K562 (cell line): ENCODE measurements around the gene PRKCQ. TPM values are rescaled to one million over a fixed set of nuclear protein-coding genes. Genes with fewer than 3 reads are reported as not detected.

Source experiments
- ATAC-seq: fragments of 200-7000 bp; cut with Tn5 transposase; 3 replicates; pipeline ENCODE4 v1.9.1; 2020; ENCODE audit warnings: moderate library complexity
- BruUV-seq: library from RNA; stranded (reverse); fragments of 400-500 nt; replicated peaks from 2 replicates; lab custom pipeline; 2021; lab: Mats Ljungman, UMichigan
- CTCF ChIA-PET: fragments of 300-600 bp; formaldehyde crosslinking; extraction: SDS; loops from one replicate; lab custom pipeline; 2021; ENCODE audit warnings: low intra/inter-chr PET ratio; lab: Yijun Ruan, JAX
- POLR2A ChIA-PET: fragments of 300-600, 350-650 bp; sonication (Branson Sonifier 250); formaldehyde crosslinking; extraction: SDS; loops from one replicate; lab custom pipeline; 2021; ENCODE audit warnings: antibody characterized with exemption, inconsistent platforms; lab: Yijun Ruan, JAX
- DNase-seq, 4 experiments: peaks; one replicate each; pipeline versions ENCODE4 v3.0.0 to v3.0.0-alpha.2; 2011 to 2018; ENCODE audit warnings: low spot score in 3 of 4, mixed read lengths in 3 of 4; ENCODE audit errors: extremely low read depth in 1 of 4
- FAIRE-seq: peaks from 2 replicates; lab custom pipeline; 2011; peaks lifted over from hg19 to GRCh38; lab: Jason Lieb, UNC
- H2AFZ ChIP-seq: 2 replicates; pipeline ENCODE4 v1.6.0; 2011; ENCODE audit warnings: low read depth, low read length, control low read depth, inconsistent platforms
- H3K27ac ChIP-seq: fragments of 200-600 bp; 3 replicates; pipeline ENCODE4 v1.8.0; 2011; ENCODE audit warnings: low read depth, mild to moderate bottlenecking, control low read depth, inconsistent platforms, low read length, moderate library complexity, mixed read lengths; ENCODE audit errors: extremely low read depth
- H3K27me3 ChIP-seq, 2 experiments: fragments of 300-600 bp in 1 of 2; 2 replicates in 1 of 2; 3 replicates in 1 of 2; pipeline versions ENCODE4 v1.6.0 to v1.8.0; 2011; ENCODE audit warnings: inconsistent platforms in 2 of 2, low read length in 2 of 2, mild to moderate bottlenecking in 1 of 2, mixed read lengths in 1 of 2, moderate library complexity in 1 of 2; ENCODE audit not compliant: control insufficient read depth in 2 of 2, insufficient read depth in 2 of 2
- H3K36me3 ChIP-seq: fragments of 300-600 bp; 3 replicates; pipeline ENCODE4 v1.8.0; 2011; ENCODE audit warnings: mild to moderate bottlenecking, low read length, inconsistent platforms; ENCODE audit not compliant: control insufficient read depth, insufficient read depth
- H3K4me1 ChIP-seq, 2 experiments: fragments of 200-600 bp in 1 of 2; replicated peaks in 1 of 2; 2 replicates in 1 of 2; 3 replicates in 1 of 2; pipeline versions ENCODE4 v1.5.1 to v1.8.0; 2011; ENCODE audit warnings: inconsistent platforms in 2 of 2, low read length in 2 of 2, mild to moderate bottlenecking in 1 of 2, mixed read lengths in 1 of 2, moderate library complexity in 1 of 2; ENCODE audit not compliant: control insufficient read depth in 2 of 2, insufficient read depth in 2 of 2
- H3K4me2 ChIP-seq: 2 replicates; pipeline ENCODE4 v1.6.1; 2011; ENCODE audit warnings: low read length, control low read depth, inconsistent platforms, mixed read lengths; ENCODE audit not compliant: insufficient read depth
- H3K4me3 ChIP-seq: fragments of 200-600 bp; sonication (generic), shearing (Covaris generic); 2 replicates; pipeline ENCODE4 v1.5.1; 2016; ENCODE audit warnings: control low read depth, inconsistent platforms
- H3K79me2 ChIP-seq: fragments of 200-600 bp; 3 replicates; pipeline ENCODE4 v1.8.0; 2011; ENCODE audit warnings: low read length, inconsistent platforms; ENCODE audit not compliant: control insufficient read depth, insufficient read depth
- H3K9ac ChIP-seq, 2 experiments: 2 replicates each; pipeline versions ENCODE4 v1.6.0 to v1.6.1; 2011; ENCODE audit warnings: low read depth in 2 of 2, low read length in 2 of 2, control low read depth in 1 of 2, inconsistent platforms in 1 of 2, mild to moderate bottlenecking in 1 of 2, mixed read lengths in 1 of 2; ENCODE audit not compliant: insufficient read depth in 1 of 2
- H3K9me1 ChIP-seq: one replicate; pipeline ENCODE4 v1.6.0; 2011; ENCODE audit warnings: inconsistent platforms, mild to moderate bottlenecking, low read length, moderate library complexity; ENCODE audit not compliant: control insufficient read depth, insufficient read depth
- H3K9me3 ChIP-seq: replicated peaks from 2 replicates; pipeline ENCODE4 v1.5.1; 2011; ENCODE audit warnings: low read depth, low read length, inconsistent platforms; ENCODE audit not compliant: control insufficient read depth, insufficient read depth
- H4K20me1 ChIP-seq: replicated peaks from 2 replicates; pipeline ENCODE4 v1.6.1; 2011; ENCODE audit warnings: low read length, inconsistent platforms, mixed read lengths; ENCODE audit not compliant: control insufficient read depth, insufficient read depth
- FOSL1 ChIP-seq: fragments of 200-800 bp; sonication (Bioruptor generic); conservative IDR thresholded peaks from 2 replicates; pipeline ENCODE4 v1.6.1; 2016; ENCODE audit warnings: missing genetic modification characterization, missing compliant biosample characterization
- GATAD2B ChIP-seq: fragments of 450-650 bp; IDR thresholded peaks from 2 replicates; pipeline ENCODE4 v1.6.1; 2017; ENCODE audit warnings: mild to moderate bottlenecking, borderline replicate concordance
- RFX1 ChIP-seq: fragments of 450-650 bp; IDR thresholded peaks from 2 replicates; pipeline ENCODE4 v1.6.1; 2016; ENCODE audit warnings: mild to moderate bottlenecking, moderate library complexity
- SMARCE1 ChIP-seq: fragments of 450-650 bp; IDR thresholded peaks from 2 replicates; pipeline ENCODE4 v1.7.1; 2016; ENCODE audit warnings: mild to moderate bottlenecking
- WGBS: fragments of 100-300 bp; shearing (Covaris generic); methylation state at CpG from one replicate; pipeline ENCODE4 v1.1.6; 2016; ENCODE audit warnings: low coverage, mixed read lengths; ENCODE audit not compliant: insufficient coverage; ENCODE audit errors: missing lambda C conversion rate; 5-methylcytosine and 5-hydroxymethylcytosine counted together
- in situ Hi-C: fragments of 300-500 bp; cut with MboI; formaldehyde crosslinking; loops from 4 replicates; pipeline ENCODE4 v1.15.0; 2018; ENCODE audit warnings: inconsistent platforms, mixed read lengths
- intact Hi-C: fragments of 100-400 bp; cut with micrococcal nuclease; formaldehyde crosslinking; loops from 2 replicates; pipeline ENCODE4 v1.14.2; 2022
- polyA plus RNA-seq, 8 experiments: library from polyadenylated mRNA; depleted of rRNA in 4 of 8; stranded (reverse) in 5 of 8; unstranded in 3 of 8; fragments of >200 nt; fragmentation: Nextera tagmentation in 2 of 8; fragmentation: Illumina TruSeq in 1 of 8; extraction: Ambion mirVana in 2 of 8; extraction: Trizol in 1 of 8; gene quantifications; 2 replicates each; pipeline versions ENCODE4 v1.2.1 to v1.2.3, GENCODE V29; 2011 to 2014; ENCODE audit warnings: inconsistent platforms in 1 of 8, missing spikeins in 1 of 8
- total RNA-seq, 7 experiments: library from RNA; depleted of rRNA in 6 of 7; stranded (reverse); fragments of >200 nt in 6 of 7; fragmentation: Illumina TruSeq in 2 of 7; extraction: Trizol in 2 of 7; gene quantifications; 2 replicates each; pipeline versions ENCODE4 v1.2.1 to v1.2.3, GENCODE V29; 2011 to 2021; ENCODE audit warnings: low replicate concordance in 1 of 7
- TF ChIP-seq, protein P1 (sequence below), 2 experiments: fragments of 450-650 bp in 1 of 2; sonication (generic) in 1 of 2; formaldehyde crosslinking in 1 of 2; IDR thresholded peaks in 1 of 2; conservative IDR thresholded peaks in 1 of 2; 2 replicates each; pipeline versions ENCODE4 v1.6.1 to v1.8.1; 2016 to 2023; ENCODE audit warnings: mild to moderate bottlenecking in 2 of 2, moderate library complexity in 2 of 2, inconsistent platforms in 1 of 2, missing genetic modification reagents in 1 of 2

The PRKCQ gene
- total and polyA plus RNA-seq, 9 of the 15 experiments (the other 6 are each of a cell fraction or from before 2014, with no cell fraction given) = 4.4 to 23.3 (median 14.6) TPM

DNA sequence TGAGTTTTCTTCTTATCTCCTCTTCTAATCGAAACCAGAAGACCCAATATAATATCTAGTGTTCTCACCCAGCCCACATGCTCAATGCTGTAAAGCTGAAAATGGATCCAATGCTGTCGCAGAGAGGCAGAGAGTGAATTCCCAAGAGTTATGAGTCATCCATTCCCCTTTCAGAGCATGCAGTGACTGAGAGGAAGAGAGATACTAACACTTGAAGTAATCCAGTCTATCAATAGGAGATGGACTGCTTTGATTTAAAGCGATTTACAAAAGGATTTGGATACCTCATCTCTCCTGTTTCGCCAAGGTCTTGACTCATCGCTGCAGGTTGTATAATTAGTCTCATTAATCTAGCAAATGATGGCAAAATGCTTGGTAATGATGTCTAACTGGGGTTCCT is 41.5 kb upstream of the PRKCQ start:
- WGBS = 7% methylated on average over 5 of the region's 5 CpGs
- CTCF ChIA-PET = no interaction called here

DNA sequence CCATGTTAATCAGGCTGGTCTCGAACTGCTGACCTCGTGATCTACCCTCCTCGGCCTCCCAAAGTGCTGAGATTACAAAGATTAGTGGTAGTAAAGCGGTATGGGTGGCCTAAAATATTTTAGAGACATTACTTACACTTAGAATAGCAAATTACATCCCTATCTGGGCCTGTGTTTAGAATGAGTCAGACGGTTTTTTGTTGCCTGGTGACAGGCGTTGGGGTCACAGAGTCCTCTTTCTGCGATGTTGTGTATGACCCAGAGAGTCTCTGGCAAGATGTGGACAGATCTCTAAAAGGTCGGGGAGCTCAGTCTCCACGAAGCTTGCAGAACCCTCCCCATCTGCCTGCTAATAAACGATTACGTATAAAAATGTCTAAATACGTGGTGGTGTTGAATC is 39.6 kb upstream of the PRKCQ start:
- FAIRE-seq = no peak
- DNase-seq = peak in 1 of 4 experiments; percentile 5
- in situ Hi-C loops (no loop called here), intact Hi-C loops (no loop called here)
- no peak overlapping the region for H3K4me2 ChIP-seq
- no peaks in the 10 kb centered on the region for H3K4me1 ChIP-seq
- 3% methylated on average over 12 of the region's 12 CpGs for WGBS
- H3K27me3 ChIP-seq = peaks cover 25 to 33% of the 10 kb centered on the region in 2 experiments
- no peak overlapping the region for H3K27ac ChIP-seq
- H3K9ac ChIP-seq = no peak overlapping the region
- no peaks in the 10 kb centered on the region; the same call in 1 of the 2 replicates for H3K9me3 ChIP-seq
- no peak overlapping the region for H2AFZ ChIP-seq
- H4K20me1 ChIP-seq = no peaks in the 10 kb centered on the region
- no TSS peak for BruUV-seq
- ChIA-PET CTCF (no interaction called here), POLR2A (no interaction called here)
- ATAC-seq = no peak
- H3K36me3 ChIP-seq = no peaks in the 10 kb centered on the region
- H3K4me3 ChIP-seq = no peak overlapping the region
- H3K79me2 ChIP-seq = no peaks in the 10 kb centered on the region
- TF ChIP-seq SMARCE1 = no peak
- TF ChIP-seq RFX1 = peak; percentile 59
- H3K9me1 ChIP-seq = no peaks in the 10 kb centered on the region

More for the DNA sequence above, 41.5 kb upstream of the PRKCQ start:
- POLR2A ChIA-PET = no interaction called here
- no peak overlapping the region for H3K27ac ChIP-seq
- intact Hi-C loops (no loop called here), in situ Hi-C loops (no loop called here)
- no peaks in the 10 kb centered on the region for H3K9me1 ChIP-seq
- H3K79me2 ChIP-seq = no peaks in the 10 kb centered on the region
- H3K9ac ChIP-seq = no peak overlapping the region
- H3K4me1 ChIP-seq = no peaks in the 10 kb centered on the region
- H3K4me3 ChIP-seq = no peak overlapping the region
- no peak overlapping the region for H2AFZ ChIP-seq
- no peak overlapping the region for H3K4me2 ChIP-seq
- TF ChIP-seq, protein P1, sequence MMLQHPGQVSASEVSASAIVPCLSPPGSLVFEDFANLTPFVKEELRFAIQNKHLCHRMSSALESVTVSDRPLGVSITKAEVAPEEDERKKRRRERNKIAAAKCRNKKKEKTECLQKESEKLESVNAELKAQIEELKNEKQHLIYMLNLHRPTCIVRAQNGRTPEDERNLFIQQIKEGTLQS (IDR thresholded peaks at IDR 0.05) = peak; percentile 49; the same call in 1 of the 2 replicates
- TF ChIP-seq, protein P1 (CRISPR knock-in tag; conservative IDR thresholded peaks at IDR 0.05) = no peak
- TF ChIP-seq FOSL1 (tag) = peak; percentile 51
- TF ChIP-seq GATAD2B = no peak
- DNase-seq = no peak
- no peaks in the 10 kb centered on the region; the same call in 1 of the 2 replicates for H3K9me3 ChIP-seq
- H3K27me3 ChIP-seq = peaks cover 35 to 44% of the 10 kb centered on the region in 2 experiments
- no peak for ATAC-seq
- no peaks in the 10 kb centered on the region for H3K36me3 ChIP-seq
- no peak for FAIRE-seq
- no peaks in the 10 kb centered on the region for H4K20me1 ChIP-seq
- no TSS peak for BruUV-seq
